OCI-LY3 (cell line): ENCODE data around the gene SDK1.

Source experiments
- CTCF ChIP-seq: fragments of 200-600, 300-600 bp; sonication (generic); IDR thresholded peaks from 2 replicates; pipeline ENCODE4 v1.5.1; 2014; ENCODE audit warnings: antibody characterized with exemption, low read length, low read depth
- EZH2phosphoT487 ChIP-seq: fragments of 200-600 bp; shearing (Covaris generic); IDR thresholded peaks from 2 replicates; pipeline ENCODE4 v1.6.1; 2018; ENCODE audit warnings: antibody characterized with exemption, mixed run types, low read depth

DNA sequence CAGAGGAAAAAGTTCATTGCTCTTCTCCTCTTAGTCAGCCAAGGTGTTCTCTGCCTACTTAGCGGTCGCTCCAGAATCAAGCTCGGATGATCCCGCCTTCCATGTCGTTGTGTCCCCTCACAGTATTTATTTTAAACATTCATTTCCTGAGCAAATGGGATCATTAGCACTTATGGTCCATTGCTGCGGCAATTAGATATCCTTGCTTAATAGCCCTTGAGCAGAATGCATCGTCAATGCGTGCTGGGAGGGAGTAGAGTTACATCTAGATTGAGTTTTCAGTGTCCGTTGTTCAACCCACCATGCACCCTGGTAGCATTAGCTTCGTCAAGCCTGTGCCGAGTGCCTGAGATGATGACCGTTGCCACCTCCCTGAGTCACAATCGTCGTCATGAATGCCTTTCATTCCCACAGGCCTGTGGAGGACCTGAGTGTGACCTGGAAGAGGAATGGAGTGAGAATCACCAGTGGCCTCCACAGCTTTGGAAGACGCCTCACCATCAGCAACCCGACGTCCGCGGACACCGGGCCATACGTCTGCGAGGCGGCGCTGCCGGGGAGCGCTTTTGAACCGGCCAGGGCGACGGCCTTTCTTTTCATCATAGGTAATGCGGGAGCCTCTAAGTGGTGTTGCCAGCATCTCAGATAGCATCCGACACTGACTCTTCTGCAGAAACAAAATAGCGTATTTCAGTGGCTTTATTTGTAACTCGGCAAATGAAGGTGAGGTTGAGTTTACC, 650.4 kb downstream of the SDK1 start:
- TF ChIP-seq CTCF (no peak), EZH2phosphoT487 (no peak)
